GM21529 (cell line): Measurements from ENCODE around the gene MATK.

ENCODE experiments used
- ATAC-seq: cut with Tn5 transposase; IDR thresholded peaks from one replicate; pipeline ENCODE4 v1.9.1; 2021; ENCODE audit not compliant: unreplicated experiment

The MATK gene

DNA sequence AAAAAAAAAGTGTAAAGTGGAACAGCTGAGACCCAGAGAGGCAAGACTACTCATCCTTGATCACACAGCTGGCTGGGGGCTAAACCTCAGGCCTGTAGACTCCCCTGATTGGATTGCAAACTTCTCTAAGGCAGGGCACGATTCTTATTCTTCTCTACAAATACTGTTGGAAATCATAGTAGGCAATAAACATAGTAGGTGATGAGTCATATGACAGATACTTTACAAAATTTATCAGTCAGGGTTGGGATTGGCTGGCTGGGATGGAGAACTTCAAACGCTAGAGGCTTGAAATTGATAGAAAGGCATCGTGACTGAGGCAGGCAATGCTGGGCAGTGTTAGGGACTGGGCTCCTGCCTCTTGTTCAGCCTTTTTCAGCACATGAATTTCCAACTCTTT, 5.9 kb upstream of the MATK start:
- no peak for ATAC-seq

GRCh38 chr19:3790941-3791340, 4.8 kb upstream of the MATK start:
- ATAC-seq, result no peak

DNA sequence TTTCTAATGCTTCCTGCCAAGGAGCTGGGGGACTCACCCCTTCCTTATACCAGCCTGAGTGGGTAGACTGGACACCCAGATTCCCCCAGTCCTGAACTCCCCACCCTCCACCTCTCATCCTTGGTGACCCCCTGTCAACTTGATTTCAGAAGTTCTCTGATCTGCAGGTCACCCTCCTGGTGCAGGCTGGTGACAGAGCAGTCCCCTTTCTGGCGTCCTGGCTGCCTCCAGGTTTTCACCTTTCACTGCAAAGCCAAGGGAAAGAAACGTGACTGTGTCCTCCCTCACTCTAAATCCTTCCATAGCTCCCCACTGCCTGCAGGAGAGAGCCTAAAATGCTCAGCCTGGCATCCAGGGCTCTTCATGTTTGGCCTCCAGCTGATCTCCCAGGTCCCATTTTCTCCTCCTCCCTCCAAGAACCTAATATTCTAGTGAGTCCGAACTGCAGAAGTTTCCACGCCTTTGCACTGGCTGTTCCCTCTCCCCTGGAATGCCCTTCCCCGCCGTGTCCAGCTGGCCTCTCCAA, 4.1 kb upstream of the MATK start:
- ATAC-seq, result no peak

GRCh38 chr19:3788996-3789778, 3.0 kb upstream of the MATK start:
- no peak for ATAC-seq

DNA sequence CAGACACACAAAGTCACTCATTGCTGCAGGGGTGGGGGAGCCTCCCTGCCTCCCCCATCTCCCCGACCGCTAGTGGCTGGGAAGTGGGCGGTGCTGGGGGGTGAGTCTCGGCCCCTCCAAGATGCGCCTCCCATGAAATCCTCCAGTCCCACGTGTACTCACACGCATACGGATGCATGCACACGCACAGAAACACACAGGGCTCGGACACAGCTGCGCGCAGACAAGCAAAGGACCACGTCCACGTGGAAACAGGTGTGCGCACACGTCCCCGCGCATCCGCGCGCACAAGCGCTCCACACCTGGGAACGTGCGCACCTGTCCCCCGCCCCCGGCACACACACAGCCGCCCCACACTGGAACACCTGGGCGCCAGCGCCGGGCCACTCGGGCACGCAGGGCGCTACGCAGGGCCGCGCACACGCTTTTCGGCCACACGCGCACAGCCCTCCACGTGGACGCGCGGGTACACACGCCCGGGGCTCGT, 687 bp downstream of the MATK start:
- ATAC-seq, result no peak

DNA sequence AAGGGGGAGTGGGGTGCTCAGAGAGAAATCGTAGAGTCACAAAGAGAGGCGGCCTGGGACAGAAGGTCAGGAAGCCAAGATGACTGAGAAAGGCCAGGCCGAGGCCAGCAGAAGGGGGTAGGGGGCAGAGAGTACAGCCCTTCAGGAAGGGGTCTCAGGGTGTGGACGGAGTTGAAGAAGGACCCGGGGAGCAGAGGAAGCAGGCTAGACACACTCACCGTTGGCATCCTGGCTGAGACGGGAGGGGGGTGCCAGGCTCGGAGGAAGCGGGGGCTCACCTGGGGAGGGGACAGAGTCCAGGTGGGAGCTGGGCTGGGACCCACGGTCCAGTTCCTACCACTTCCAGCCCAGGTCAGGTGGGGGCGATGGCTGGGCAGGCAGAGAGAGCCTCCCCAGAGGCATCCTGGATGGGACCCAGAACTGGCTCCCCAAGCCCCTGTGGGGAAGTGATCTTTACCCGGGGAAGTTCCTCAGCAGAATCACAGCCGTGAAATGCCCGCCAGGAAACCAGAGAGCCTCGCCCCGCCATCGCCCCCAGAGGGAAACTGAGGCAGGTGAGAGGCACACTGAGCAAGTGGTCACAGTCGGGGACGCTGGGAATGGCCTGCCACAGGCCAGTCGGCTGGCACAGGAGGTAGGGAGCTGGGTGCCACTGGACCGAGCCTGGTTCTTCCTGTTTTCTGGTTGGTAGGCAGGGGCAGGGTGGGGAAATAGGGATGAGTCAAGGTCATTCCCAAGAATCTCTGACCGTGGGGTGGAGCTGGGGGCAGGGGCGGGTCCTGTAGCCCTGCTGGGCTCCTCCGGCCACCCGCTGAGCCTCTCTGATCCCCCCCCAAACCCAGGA, 1.4 kb downstream of the MATK start:
- ATAC-seq, result no peak

DNA sequence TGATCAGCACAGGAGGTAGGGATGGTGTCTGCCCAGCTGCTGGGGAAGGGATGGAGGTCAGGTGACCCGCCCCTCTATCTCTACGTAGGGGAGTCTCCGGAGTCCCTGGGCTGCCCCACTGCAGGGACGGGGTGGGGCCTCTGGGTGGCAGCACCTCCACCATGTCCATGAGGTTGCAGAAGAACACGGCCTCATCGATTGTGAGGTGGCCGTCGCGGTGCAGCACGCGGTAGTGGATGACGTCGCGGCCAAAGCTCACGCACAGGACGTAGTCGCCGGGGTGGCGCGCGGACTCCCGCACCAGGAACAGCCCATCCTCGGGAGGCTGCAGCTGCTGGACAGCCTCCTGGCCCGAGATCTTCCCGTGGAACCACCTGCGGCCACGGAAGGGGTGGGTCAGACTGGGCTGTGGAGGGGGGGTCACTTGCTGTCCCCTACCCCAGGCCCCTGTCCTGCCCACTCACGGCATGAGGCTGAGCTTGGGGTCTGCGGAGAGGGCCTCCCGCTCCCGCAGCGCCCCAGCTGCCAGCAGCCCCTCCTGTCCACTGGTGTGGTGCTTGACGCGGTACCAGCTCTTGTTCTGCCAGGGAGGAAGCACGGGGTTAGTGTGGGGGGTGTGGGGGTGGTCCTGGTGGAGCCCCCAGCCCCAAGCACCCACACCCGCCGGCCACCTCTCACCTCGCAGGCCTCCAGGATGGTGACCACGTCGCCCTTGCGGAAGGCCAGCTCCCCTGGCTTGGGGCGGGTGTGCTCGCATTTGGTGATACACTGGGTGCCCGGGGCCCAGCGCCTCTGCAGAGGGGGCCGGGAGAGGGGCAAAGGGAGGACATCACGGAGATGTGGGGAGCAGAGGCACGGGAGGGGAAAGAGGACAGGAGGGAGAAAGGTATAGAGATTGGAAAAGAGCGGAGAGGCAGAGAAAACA, 2.3 kb downstream of the MATK start:
- no peak for ATAC-seq

GRCh38 chr19:3782903-3783302, 3.3 kb downstream of the MATK start:
- no peak for ATAC-seq

GRCh38 chr19:3782330-3782729, 3.9 kb downstream of the MATK start:
- ATAC-seq, result no peak

- no peak for ATAC-seq
Observed at GRCh38 chr19:3781603-3782002, 4.6 kb downstream of the MATK start.

GRCh38 chr19:3780786-3781304, 5.3 kb downstream of the MATK start:
- ATAC-seq, result no peak

- no peak for ATAC-seq
Observed at GRCh38 chr19:3778899-3779723, 7.1 kb downstream of the MATK start.

DNA sequence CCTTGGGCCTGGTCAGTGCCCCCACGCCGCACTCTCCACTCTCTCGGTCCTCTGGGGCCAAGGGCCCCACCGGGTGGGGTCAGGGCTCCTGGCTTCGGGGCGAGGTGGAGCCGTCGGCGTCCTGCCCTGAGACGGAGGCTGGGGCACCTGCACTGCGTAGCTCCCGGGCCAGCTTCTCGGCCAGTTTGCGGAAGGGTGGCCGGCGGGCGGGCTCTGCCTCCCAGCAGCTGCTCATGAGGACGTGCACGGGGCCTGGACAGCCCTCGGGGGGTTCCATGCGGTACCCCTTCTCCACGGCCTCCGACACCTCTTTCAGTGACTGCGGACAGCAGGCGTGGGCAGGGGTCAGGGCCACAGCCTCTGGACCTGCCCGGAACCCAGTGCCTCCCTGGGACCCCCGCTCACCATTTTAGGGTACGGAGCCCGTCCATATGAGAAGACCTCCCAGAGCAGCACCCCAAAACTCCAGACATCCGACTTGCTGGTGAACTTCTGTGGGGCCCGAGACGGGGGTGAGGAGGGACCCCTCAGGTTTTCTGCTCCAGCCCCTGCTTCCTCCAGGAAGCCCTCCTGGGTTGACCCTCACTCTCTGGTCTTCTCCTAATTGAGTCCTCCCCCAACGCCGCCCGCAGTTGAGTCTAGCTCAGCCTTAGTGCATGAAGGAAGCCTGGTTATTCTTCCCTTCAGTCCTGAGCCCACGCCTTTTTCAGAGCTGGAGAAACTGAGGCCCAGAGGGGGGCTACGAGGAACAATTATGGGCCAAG, 7.9 kb downstream of the MATK start:
- ATAC-seq, result no peak

GRCh38 chr19:3776479-3777040, 9.6 kb downstream of the MATK start:
- ATAC-seq, result no peak

- no peak for ATAC-seq
Observed at GRCh38 chr19:3775831-3776230, 10.3 kb downstream of the MATK start.

- ATAC-seq, result no peak
Observed at GRCh38 chr19:3775374-3775711, 10.8 kb downstream of the MATK start.

DNA sequence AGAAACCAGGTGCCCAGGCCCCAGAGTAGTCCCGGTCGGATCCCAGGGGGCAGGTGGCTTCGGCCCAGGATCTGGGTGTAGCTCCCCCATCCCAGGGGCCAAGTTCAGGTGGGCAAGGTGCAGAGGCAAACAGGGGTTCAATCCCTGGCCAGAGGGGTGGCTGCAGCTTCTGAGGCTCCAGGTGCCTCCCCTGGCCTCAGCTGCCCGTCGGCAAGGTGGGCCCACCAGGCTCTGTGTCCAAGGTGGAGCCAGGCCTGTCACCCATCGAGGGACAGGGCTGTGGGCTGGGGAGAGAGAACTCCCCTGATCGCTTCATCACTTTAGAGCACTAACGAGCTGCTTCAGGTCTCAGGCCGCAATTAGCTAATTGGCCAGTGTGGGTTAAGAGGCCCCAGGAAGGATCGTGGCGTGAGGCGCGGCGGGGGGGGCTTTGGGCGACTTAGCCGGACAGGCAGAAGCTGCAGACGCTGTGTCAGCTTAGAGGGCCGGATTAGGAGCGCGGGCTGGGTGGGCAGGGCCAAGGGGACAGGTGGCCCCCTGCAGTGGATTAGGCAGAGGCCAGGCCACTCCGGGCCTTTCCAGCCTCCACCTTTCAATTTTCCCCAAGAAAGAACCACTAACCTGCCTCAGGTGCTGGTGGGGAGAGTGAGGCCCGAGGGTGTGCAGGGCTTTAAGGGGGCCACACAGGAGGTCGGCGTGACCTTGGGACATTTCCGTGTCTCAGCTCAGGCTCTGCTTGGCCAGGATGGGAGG, 11.4 kb downstream of the MATK start:
- no peak for ATAC-seq
